ENCODE measurements around the gene PSMG2. TPM values are rescaled to one million over a fixed set of nuclear protein-coding genes. Genes with fewer than 3 reads are reported as not detected.

The PSMG2 gene
- total RNA-seq, 1 experiment from 2014 or later: 63.1 TPM

- no peak for TF ChIP-seq POLR2AphosphoS5 (IDR thresholded peaks at IDR 0.05; ENCODE audit: low read depth, low read length)
- no peak for TF ChIP-seq TCF7L2 (IDR thresholded peaks at IDR 0.05; ENCODE audit: low read depth, low read length)
- no peak for TF ChIP-seq CTCF (IDR thresholded peaks at IDR 0.05)
- no peaks in the 10 kb centered on the region for H3K27me3 ChIP-seq (ENCODE audit: control insufficient read depth, insufficient read depth, low read length)
- no peaks in the 10 kb centered on the region for H3K9me3 ChIP-seq (ENCODE audit: control insufficient read depth, insufficient read depth, low read depth, low read length)
- H3K36me3 ChIP-seq (ENCODE audit: control insufficient read depth, insufficient read depth, low read length): peaks cover 26% of the 10 kb centered on the region
- ChIA-PET POLR2A (interaction anchor here (0.6 kb wide), 2 partner anchors 219 to 333 kb away, joined by 6 to 11 read pairs; no protein-coding TSS in a partner anchor), CTCF (no interaction called here)
- H3K4me3 ChIP-seq (ENCODE audit: low read depth in 2 of 2, low read length in 2 of 2): peak overlapping the region; percentile 96 to 97
- no peak for DNase-seq (ENCODE audit: low read depth, low spot score)
- H3K27ac ChIP-seq (ENCODE audit: low read length): peak overlapping the region; percentile 99
- in situ Hi-C loops (cut with HindIII; ENCODE audit: low pct_unique_long_range_greater_than_20kb, low sequenced_read_pairs): no loop called here
- BruUV-seq (replicated peaks): no TSS peak
- H3K4me1 ChIP-seq (ENCODE audit: control insufficient read depth, insufficient read depth, low read length): peaks cover 18% of the 10 kb centered on the region
- intact Hi-C loops (cut with micrococcal nuclease; ENCODE audit: unreplicated experiment): no loop called here
- no peak for ATAC-seq
Measured at GRCh38 chr18:12701161-12701560, 1.7 kb upstream of the PSMG2 start.

GRCh38 chr18:12703096-12703567, 290 bp downstream of the PSMG2 start:
- CTCF ChIA-PET: no interaction called here
- in situ Hi-C loops (cut with HindIII; ENCODE audit: low pct_unique_long_range_greater_than_20kb, low sequenced_read_pairs): no loop called here
- DNase-seq (ENCODE audit: low read depth, low spot score): no peak

More at GRCh38 chr18:12703096-12703567, 290 bp downstream of the PSMG2 start:
- ATAC-seq: no peak
- BruUV-seq (replicated peaks): no TSS peak
- Histone ChIP-seq H3K9me3 (ENCODE audit: control insufficient read depth, insufficient read depth, low read depth, low read length) (no peaks in the 10 kb centered on the region), H3K27me3 (ENCODE audit: control insufficient read depth, insufficient read depth, low read length) (no peaks in the 10 kb centered on the region), H3K4me1 (ENCODE audit: control insufficient read depth, insufficient read depth, low read length) (peaks cover 18% of the 10 kb centered on the region), H3K4me3 (ENCODE audit: low read depth in 2 of 2, low read length in 2 of 2) (peak overlapping the region; percentile 96 to 97), H3K27ac (ENCODE audit: low read length) (peak overlapping the region; percentile 99), H3K36me3 (ENCODE audit: control insufficient read depth, insufficient read depth, low read length) (peaks cover 20% of the 10 kb centered on the region)
- POLR2A ChIA-PET: no interaction called here
- TF ChIP-seq CTCF (IDR thresholded peaks at IDR 0.05): no peak
- TF ChIP-seq TCF7L2 (IDR thresholded peaks at IDR 0.05; ENCODE audit: low read depth, low read length): 0 out of 2 replicates have a peak, but pooled peaks have one; percentile 1
- 0 out of 2 replicates have a peak, but pooled peaks have one; percentile 39 for TF ChIP-seq SIN3A (IDR thresholded peaks at IDR 0.05; ENCODE audit: borderline replicate concordance, insufficient read depth, low read depth, low read length)
- TF ChIP-seq REST (IDR thresholded peaks at IDR 0.05; ENCODE audit: insufficient read depth in 1 of 2, low read depth in 2 of 2, low read length in 1 of 2): no peak
- no peak for TF ChIP-seq POLR2AphosphoS5 (IDR thresholded peaks at IDR 0.05; ENCODE audit: low read depth, low read length)
- intact Hi-C loops (cut with micrococcal nuclease; ENCODE audit: unreplicated experiment): no loop called here
